ENCODE results near the gene SIPA1L3.

Gene SIPA1L3

GRCh38 chr19:38055655-38056521, 148.9 kb downstream of the SIPA1L3 start:
- no peak for ATAC-seq
- no peak for TF ChIP-seq CSDC2 (CRISPR knock-in tag; IDR thresholded peaks at IDR 0.05)
- no peak for TF ChIP-seq ZNF70 (CRISPR knock-in tag; IDR thresholded peaks at IDR 0.05)
- no peak for TF ChIP-seq GLIS3 (CRISPR knock-in tag; IDR thresholded peaks at IDR 0.05)
- TF ChIP-seq POU6F1 (CRISPR knock-in tag; IDR thresholded peaks at IDR 0.05; ENCODE audit: borderline replicate concordance, low read depth) = no peak
- TF ChIP-seq CSRNP3 (CRISPR knock-in tag; IDR thresholded peaks at IDR 0.05) = no peak
- no peak for TF ChIP-seq ESRRG (CRISPR knock-in tag; IDR thresholded peaks at IDR 0.05)
- TF ChIP-seq TSHZ2 (CRISPR knock-in tag; IDR thresholded peaks at IDR 0.05) = no peak
- no peak for TF ChIP-seq ZC3H10 (CRISPR knock-in tag; IDR thresholded peaks at IDR 0.05)
- TF ChIP-seq PATZ1 (CRISPR knock-in tag; IDR thresholded peaks at IDR 0.05; ENCODE audit: borderline replicate concordance) = no peak
- no peak for TF ChIP-seq PPARA (CRISPR knock-in tag; IDR thresholded peaks at IDR 0.05; ENCODE audit: borderline replicate concordance)
- TF ChIP-seq SNAI2 (CRISPR knock-in tag; IDR thresholded peaks at IDR 0.05) = no peak

- no peak for ATAC-seq
- no peak for TF ChIP-seq ARNTL (CRISPR knock-in tag; IDR thresholded peaks at IDR 0.05; ENCODE audit: borderline replicate concordance, low read depth)
- TF ChIP-seq TSHZ2 (CRISPR knock-in tag; IDR thresholded peaks at IDR 0.05) = no peak
- no peak for TF ChIP-seq ZFP30 (CRISPR knock-in tag; IDR thresholded peaks at IDR 0.05)
- no peak for TF ChIP-seq OSR1 (CRISPR knock-in tag; IDR thresholded peaks at IDR 0.05)
- no peak for TF ChIP-seq CREB5 (CRISPR knock-in tag; IDR thresholded peaks at IDR 0.05; ENCODE audit: low read depth)
- no peak for TF ChIP-seq TOX (CRISPR knock-in tag; IDR thresholded peaks at IDR 0.05; ENCODE audit: borderline replicate concordance)
- TF ChIP-seq CSRNP3 (CRISPR knock-in tag; IDR thresholded peaks at IDR 0.05) = no peak
- TF ChIP-seq ZNF8 (CRISPR knock-in tag; IDR thresholded peaks at IDR 0.05) = no peak
- no peak for TF ChIP-seq ISL1 (CRISPR knock-in tag; IDR thresholded peaks at IDR 0.05)
- no peak for TF ChIP-seq ZC3H10 (CRISPR knock-in tag; IDR thresholded peaks at IDR 0.05)
- no peak for TF ChIP-seq TCF4 (CRISPR knock-in tag; IDR thresholded peaks at IDR 0.05; ENCODE audit: borderline replicate concordance)
- TF ChIP-seq PPARA (CRISPR knock-in tag; IDR thresholded peaks at IDR 0.05; ENCODE audit: borderline replicate concordance) = no peak
Observed at GRCh38 chr19:38056646-38057045, 149.6 kb downstream of the SIPA1L3 start.
